Effector CD8-positive, alpha-beta T cell (primary cell): ENCODE measurements around the gene WWOX.

Source experiments
- DNase-seq: peaks from one replicate; lab custom pipeline; 2025; lab: John Stamatoyannopoulos, UW

WWOX gene

DNA sequence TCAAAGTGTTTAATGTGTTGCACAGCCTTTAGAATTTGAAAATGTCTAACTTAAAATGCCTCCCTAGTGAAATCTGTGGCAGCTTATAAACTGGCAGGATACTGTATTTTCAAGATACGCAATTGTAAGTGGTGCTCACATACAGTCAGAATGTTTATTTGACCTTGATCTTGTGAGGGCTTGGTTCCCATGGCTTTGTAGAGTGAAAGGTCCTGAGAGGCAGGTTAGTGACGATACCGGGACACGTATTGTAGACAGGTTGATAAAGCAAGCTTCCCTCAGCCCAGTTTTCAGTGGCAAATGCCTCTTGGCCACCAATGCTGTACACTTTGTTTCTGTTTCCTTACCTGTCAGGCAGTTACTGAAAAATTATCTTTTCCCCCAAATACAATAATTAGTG, 1074.5 kb downstream of the WWOX start:
- DNase-seq = no peak

DNA sequence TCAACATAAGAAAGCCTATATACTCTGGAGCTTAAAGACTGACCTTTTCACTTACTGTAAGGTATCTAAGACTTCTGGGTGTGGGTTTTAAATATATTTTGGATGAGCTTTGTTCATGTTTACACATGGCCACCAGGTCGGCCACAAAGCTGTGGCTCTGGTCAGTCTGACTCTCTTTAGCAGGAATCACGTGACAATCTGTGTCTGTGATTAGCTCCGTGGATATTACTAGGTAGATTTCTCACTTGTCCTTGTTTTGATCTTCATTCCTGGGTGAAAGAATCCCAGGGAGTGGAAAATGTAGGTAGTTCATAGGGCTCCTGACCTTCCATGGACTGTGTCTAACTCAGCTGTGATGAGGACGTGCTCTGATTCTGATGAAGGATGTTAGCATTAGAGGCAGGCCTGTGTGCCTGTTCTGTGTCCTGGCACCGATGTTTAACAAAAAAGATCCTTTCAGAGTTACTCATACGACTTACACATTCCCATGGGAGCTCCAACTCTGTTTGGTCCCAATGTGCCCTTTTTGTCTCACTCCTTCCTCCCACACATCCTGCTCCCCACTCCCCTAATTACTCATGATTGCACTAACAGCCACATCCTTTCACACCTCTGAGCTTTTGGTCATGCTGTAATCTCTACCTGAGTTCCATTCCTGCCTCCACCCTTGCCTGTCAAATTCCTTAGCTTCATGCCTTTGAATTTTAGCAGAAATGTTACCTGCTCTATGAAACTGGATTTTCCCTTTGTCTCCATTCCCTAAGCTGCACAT, 1076.0 kb downstream of the WWOX start:
- DNase-seq = no peak

DNA sequence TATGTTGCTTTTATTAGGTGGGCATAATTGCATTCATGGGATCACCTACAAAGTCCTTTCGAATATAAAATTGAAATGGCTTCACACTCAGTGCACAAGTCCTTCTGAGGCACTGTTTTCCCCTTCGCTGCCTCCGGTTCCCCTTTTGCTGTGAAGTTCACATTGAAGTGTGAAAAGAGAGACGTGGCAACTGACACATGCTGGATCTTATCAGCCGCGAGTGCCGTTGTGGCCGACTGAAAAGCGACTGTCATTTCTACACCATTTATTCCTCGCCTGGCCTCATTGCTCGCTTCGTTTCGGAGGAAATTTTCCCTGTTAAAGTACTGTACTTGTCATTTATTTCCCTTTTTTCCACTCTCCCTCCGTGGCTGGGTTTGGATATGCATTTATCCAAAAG, 1077.6 kb downstream of the WWOX start:
- no peak for DNase-seq

DNA sequence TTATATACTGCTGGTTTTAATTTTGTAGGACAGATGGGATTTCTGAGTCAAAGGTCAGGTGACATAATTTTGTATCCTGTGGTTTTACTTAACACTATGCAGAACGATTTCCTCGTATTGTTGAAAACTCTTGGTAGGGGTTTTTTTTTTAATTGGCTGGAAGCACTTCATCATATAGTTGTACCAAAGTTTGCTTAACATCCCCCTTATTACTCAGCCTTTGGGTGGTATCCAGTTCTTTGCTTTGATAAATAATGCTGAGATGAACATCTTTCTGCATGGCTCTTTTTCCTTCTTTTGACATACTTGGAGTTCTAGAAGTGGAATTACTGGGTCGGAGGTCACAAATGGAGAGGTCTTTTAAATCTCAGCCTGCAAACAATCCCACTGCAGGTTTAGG, 1082.0 kb downstream of the WWOX start:
- DNase-seq = no peak

DNA sequence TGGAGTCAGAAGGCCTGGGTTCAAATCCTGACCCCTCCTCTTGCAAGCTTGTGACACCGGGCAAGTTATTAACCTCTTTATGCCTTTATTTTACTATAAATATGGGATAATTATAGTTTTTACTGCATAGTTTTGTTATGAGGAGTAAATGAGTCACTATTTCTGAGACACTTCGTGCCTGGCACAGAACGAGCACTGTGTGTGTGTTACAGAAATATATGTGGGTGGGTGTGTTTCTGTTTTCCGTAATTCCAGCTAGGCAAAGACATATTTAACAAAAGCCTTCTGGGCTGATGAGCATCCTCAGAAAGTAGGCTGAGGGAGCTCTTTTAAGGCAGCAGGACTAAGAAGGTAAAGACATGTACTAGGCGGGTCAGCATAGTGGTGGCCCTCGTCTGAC, 1083.2 kb downstream of the WWOX start:
- no peak for DNase-seq

DNA sequence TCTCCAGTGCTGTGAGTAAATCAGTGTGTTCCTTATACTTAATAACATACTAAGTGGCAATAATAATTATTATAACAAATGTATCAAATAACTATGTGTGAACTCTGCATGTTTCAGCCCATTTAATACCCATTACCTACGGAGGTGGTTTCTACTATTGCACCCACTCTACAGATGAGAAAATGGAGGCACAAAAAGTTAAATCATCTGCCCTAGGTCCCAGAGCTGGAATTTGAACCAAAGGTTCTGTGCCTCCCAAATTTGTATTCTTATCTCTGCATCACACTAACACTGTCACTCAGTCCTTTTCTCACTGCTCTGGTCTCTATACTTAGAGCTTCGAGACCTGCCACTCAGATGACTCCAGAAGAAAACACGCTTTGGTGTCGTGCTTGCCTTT, 1084.1 kb downstream of the WWOX start:
- no peak for DNase-seq

DNA sequence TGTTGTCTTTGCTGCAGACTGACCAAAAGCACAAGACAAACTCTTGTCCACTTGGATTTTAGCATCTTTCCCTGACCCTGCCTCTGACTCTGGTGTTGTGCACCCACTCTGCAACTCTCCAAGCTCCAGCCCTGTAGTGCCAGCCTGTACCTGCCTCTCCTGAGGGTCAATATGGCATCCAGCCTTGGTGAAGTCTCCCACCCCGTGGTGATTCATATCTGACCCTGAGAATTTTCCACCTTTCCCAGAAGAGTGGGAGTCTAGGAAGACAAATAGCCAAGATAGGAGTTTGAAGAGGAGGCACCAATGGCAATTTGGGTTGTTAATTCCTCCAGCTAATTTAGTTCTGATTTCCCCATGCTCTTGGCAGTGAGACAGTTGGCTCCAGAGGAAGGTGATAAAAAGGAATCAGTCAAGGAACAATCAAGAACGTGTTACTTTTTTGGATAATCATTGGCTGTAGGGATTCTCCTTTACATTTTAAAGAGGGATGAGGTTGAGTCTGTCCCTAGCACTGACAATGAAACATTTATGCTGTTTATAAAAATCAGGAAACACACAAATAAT, 1085.1 kb downstream of the WWOX start:
- DNase-seq = no peak

DNA sequence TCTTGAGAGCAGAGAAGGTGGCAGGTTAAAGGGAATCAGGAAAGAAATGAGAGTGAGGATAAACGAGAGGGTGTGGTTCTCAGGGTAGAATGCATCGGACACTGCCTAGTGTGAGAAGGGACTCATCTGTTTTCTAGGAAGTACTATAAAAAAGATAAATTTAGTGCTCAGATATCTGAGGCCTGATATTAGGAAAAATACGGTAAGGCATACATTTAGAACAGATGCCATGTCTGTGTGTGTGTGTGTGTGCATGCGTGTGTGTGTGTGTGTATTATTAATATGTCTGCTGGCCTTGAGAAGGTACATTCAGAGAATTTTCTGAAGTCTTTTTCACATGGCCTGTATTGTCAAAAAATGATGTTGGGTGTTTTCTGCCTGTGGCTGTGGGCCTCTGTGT, 1086.3 kb downstream of the WWOX start:
- no peak for DNase-seq

DNA sequence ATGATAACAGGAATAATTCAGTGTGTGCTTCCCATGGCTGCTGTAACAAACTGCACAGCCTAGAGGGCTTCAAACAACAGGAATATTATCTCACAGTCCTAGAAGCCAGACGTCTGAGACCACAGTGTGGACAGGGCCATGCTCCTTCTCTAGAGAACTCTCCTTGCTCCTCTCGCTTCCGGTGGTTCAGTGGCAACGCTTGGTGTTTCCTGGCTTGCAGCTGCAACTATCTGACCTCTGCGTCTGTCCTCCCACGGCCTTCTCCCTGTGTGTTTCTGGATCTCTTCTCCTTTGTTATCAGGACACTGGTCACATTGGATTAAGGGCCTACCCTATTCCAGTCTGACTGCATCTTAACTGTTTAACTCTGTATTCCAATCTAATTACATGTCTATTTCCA, 1086.7 kb downstream of the WWOX start:
- no peak for DNase-seq

DNA sequence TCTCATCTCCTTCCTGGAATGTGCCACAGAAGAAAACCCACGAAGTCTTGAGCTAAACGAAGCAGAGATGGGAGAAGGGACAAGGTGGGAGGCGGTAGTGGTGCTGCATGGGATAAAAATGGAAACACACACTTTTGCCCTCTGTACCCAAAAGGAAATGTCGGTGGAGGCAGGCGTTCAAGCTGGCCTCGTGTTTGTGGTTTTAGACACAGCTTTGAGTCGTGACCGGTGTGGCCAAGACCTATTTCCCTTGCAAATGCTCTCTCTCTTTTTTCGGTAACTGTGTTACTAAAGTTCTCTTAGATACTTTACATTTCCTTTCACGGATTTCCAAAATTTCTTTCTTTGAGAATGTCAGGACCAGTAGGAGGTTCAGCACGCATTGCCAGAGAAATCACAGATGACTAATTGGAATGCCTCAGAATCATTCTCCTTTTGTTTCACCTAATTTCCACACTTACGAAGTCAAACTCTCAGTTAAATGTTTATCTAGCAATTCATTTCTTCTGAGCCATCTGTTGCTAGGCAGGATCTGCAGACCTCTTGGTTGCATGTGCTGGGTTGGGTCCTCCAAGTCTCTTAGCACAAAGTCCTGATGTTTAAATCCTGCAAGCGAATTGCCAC, 1088.8 kb downstream of the WWOX start:
- no peak for DNase-seq

DNA sequence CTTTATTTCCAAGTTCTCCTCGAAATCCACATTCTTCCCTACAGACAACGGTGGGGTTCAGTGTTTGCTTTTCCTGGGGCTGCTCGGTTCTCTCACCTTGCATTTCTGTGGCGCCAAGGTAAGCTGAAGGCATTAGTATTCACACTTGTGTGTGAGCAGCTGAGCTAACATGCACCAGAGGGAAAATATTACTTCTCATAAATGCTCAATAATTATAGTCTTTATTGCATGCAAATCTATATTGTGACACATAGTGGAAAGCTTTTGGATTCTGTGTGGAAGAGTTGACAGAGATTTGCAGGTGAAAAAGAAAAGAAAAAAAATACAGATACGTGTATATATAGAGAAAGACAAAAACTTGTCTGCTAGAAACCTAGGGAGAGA, 1089.3 kb downstream of the WWOX start:
- DNase-seq = no peak

DNA sequence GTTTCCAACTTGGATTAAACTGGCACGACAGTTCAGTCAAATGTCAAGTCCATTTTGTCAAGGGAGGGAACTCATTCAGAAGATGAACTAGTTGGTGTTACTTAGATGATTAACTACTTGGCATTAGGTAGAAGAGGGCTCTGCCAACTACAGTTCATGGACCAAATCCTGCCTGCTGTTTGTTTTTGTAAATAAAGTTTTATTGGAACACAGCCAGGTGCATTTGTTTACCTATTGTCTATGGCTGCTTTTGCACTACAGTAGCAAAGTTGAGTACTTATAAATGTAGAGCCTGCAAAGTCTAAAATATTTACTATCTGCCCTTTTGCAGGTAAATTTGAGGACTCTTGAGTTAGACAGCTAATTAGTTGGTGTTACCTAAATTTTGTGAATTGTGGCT, 1091.1 kb downstream of the WWOX start:
- no peak for DNase-seq

DNA sequence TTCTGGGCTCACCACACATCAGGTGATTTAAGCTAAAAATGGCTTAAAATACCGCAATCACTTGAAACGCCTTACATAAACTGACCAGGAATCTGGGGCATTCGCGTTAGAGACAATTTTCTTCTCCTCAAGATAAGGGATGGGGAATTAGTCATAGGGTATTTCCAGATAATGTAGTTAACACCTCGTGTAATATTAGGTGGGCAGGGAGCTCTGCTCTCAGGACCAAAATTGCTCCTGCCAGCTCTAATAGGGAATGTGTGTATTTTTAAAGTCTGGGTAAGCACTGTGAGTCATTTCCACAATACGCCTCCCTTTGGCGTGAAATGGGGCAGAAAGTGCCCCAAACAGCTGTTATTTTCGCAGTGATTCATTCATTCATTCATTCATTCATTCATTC, 1092.5 kb downstream of the WWOX start:
- no peak for DNase-seq

DNA sequence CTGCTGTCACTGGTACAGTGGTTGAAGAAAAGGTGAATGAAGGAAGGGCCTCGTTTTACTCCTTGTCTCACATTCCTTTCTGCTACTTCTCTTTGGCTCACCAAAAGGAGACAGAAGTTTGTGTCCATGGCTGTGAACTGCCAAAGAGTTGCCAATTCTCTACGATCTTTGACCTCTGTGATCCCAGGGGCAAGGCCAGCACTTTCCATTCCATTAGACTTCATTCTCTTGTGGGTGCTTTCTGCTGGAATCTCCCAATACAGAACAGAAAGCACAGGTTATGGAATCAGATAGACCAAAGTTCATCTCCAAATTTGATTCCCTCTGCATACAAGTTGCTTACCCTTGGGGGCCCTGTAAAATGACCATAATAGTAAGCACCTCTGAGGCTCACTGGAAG, 1093.5 kb downstream of the WWOX start:
- DNase-seq = no peak

DNA sequence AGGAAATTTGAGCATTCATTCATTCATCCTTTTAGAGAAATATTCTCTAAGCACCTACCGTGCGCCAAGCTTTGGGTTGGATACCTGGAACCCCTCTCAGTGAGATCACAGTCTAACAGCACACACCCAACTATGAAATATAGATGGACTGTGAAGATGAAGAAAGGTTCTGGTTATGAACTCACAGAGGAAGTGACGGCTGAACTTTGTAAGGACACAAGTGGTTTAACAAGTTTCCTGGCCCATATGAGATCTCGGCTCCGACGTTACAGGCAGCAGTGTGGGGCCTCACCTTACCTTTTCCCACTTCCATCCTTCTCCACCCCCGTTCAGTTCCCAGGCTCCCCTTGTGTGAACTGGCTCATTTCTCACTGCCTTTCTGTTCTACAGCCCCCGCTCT, 1094.8 kb downstream of the WWOX start:
- DNase-seq = no peak

DNA sequence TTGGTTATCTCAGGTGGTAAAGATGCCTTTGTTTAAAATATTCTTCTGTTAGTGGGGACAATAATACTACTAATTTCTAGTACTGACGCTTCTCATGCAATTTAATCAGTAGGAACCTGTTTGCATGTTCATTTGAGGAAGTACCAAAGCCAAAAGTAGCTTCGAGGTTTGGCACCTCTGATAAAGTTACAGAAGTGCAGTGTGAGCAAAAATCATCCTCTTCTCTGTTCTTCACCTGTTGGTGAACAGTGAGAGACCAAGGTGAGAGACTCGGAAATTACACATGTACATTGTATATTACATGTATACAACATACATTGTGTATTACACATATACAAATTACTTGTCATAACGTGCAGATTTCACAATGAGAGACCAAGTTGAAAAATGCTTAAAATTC, 1096.5 kb downstream of the WWOX start:
- no peak for DNase-seq

DNA sequence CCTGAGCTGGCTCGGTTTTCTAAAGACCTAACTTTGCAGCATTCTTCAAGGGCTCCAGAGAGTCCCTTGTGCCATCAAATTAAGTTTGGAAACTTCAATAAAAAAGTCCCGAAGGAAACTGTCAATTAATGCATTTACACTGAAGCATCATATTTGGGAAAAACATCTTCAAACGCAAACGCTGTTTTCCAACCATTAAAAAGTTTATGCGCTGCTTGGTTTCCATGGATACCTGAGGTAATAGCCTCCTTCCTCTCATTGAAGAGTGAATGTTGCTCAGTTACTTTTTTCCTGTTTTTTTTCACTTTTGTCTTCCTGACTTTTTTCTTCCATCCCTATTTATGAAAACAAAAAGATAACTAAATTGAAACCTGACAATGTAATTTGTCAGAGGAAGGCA, 1102.0 kb downstream of the WWOX start:
- DNase-seq = no peak

DNA sequence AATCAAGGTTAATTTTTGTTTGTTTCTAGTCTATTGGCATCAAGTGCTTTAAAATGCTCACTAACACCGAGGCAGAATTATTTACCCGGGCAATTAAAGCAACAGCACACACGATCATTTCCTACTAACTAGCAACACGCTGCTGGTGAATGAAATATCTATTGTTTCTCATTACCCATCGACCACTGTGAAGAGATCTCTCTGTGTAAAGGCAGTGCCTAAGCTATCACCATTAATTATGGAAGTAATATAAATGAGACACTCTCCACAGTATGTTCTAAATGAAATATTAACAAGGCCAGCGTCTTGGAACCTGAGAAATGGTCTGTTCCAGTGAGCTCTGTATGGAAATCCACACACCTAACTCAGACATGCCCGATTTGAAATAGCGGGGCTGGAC, 1103.5 kb downstream of the WWOX start:
- no peak for DNase-seq

DNA sequence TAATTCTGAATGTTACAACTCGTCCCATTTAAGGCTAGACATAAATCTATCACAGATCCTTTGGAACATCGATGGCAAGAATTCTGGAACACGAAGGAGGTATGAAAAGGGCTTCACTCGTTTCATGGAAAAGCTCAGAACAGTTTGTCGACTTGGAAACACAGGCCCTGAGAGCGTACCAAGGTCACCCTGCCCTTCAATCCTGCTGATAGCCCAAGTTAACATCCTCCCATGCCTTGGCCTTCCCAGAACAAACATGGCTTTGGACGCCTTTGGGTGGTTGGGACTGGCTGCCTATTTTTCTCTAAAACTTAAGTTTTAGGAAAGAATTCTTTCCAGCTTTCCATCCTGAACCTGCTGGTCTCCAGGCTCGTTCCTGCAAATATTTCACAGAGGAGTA, 1105.0 kb downstream of the WWOX start:
- no peak for DNase-seq

DNA sequence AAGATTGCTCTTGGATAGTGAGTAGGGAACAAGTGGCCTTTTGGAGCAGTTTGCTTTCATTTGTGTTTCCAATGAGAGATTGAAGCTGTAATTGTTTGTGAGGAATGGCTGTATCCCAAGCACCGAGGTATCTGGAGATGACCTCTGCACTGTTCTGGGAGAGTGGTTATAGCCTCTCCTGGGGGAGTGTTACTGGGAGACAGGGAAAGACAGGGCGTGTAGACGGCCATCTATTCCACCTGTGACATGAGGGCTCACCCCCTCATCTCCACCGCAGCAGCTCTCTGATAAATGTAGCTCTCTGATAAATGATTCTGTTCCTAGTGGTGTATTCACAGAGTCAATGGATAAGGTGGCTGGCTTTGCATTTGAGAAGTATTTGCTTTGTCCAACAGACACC, 1107.4 kb downstream of the WWOX start:
- DNase-seq = no peak

DNA sequence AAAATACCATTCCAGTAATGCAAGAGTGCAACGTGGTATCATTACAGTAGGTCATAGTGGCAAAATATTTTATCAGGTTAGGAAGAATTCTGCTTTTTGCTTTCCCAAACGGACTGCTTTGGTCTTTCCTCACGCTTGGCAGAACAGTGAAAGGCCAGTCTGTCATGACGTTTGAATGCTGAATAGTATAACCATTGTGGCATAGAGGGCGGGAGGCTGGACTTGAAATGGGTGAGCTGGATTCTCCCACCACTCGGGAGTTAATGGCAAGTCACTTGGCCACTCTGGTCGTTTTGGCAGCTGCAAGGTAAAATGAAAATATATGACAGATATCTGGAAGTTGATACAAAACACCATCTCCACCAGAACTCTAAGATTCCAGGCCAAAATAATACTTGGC, 1109.9 kb downstream of the WWOX start:
- DNase-seq = no peak

DNA sequence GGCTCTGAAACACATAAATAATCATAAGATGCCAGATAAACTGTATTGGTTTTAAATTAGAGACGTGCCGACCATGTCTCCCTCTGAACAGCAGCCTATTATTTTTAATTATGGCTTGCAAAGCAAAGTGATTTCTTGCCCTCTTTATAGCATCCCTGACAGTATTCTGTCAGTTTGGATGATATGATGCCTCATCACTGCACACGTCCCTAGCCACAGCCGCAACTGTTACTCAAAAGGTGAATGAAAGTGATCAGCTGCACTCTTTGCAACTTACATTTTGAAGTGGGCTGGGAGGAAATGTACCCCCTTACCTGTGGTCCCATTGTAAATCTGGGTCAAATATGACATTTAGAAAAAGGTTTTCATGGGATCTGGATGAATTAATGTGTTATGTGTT, 1111.2 kb downstream of the WWOX start:
- DNase-seq = no peak

DNA sequence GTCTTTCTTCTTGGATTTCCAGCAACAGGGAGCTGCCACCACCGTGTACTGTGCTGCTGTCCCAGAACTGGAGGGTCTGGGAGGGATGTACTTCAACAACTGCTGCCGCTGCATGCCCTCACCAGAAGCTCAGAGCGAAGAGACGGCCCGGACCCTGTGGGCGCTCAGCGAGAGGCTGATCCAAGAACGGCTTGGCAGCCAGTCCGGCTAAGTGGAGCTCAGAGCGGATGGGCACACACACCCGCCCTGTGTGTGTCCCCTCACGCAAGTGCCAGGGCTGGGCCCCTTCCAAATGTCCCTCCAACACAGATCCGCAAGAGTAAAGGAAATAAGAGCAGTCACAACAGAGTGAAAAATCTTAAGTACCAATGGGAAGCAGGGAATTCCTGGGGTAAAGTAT, 1112.1 kb downstream of the WWOX start:
- no peak for DNase-seq
